GM19452 (cell line): ENCODE data around the gene TRIM31.

Source experiments
- ATAC-seq: cut with Tn5 transposase; IDR thresholded peaks from one replicate; pipeline ENCODE4 v1.9.1; 2021; ENCODE audit not compliant: unreplicated experiment

The TRIM31 gene

GRCh38 chr6:30113003-30113759, at the start of gene TRIM31:
TRIM31 (minus strand) TSS chr6:30113090; CDS start chr6:30112805, 285 bp downstream.
- ATAC-seq, result no peak

GRCh38 chr6:30162265-30163089, 49.6 kb upstream of the TRIM31 start:
- no peak for ATAC-seq

- ATAC-seq, result no peak
Measured at GRCh38 chr6:30160785-30161531, 48.1 kb upstream of the TRIM31 start, which contains the start of gene TRIM10. TRIM10 (minus strand) TSS chr6:30161211; CDS start chr6:30160858, 353 bp downstream.

GRCh38 chr6:30160008-30160784, 47.3 kb upstream of the TRIM31 start:
- ATAC-seq, result no peak

GRCh38 chr6:30158475-30159040, 45.7 kb upstream of the TRIM31 start:
- ATAC-seq, result no peak

- ATAC-seq, result no peak
Measured at GRCh38 chr6:30157999-30158398, 45.1 kb upstream of the TRIM31 start.

- ATAC-seq, result no peak
Measured at GRCh38 chr6:30157581-30157980, 44.7 kb upstream of the TRIM31 start.

GRCh38 chr6:30156774-30157173, 43.9 kb upstream of the TRIM31 start:
- ATAC-seq, result no peak

- ATAC-seq, result no peak
Measured at GRCh38 chr6:30156262-30156599, 43.3 kb upstream of the TRIM31 start.

- no peak for ATAC-seq
Measured at GRCh38 chr6:30155520-30156261, 42.8 kb upstream of the TRIM31 start.

GRCh38 chr6:30154709-30155519, 42.0 kb upstream of the TRIM31 start:
- ATAC-seq, result no peak

- no peak for ATAC-seq
Measured at GRCh38 chr6:30154061-30154460, 41.2 kb upstream of the TRIM31 start.

GRCh38 chr6:30152910-30153610, 40.2 kb upstream of the TRIM31 start:
- ATAC-seq, result no peak

GRCh38 chr6:30152016-30152673, 39.3 kb upstream of the TRIM31 start:
- ATAC-seq, result no peak

GRCh38 chr6:30151580-30151979, 38.7 kb upstream of the TRIM31 start:
- no peak for ATAC-seq

GRCh38 chr6:30150671-30151395, 37.9 kb upstream of the TRIM31 start:
- ATAC-seq, result no peak
